Amniotic epithelial cell (primary cell): ENCODE measurements around the gene NADK.
"Not testable (repeated sequence)": the region's sequence is repeated elsewhere in the genome, so short reads cannot be mapped to it uniquely, and the experiment has no call there.

Experiments used
- DNase-seq: peaks from one replicate; pipeline ENCODE4 v3.0.0-alpha.2; 2010; ENCODE audit warnings: low read depth

The NADK gene

DNA sequence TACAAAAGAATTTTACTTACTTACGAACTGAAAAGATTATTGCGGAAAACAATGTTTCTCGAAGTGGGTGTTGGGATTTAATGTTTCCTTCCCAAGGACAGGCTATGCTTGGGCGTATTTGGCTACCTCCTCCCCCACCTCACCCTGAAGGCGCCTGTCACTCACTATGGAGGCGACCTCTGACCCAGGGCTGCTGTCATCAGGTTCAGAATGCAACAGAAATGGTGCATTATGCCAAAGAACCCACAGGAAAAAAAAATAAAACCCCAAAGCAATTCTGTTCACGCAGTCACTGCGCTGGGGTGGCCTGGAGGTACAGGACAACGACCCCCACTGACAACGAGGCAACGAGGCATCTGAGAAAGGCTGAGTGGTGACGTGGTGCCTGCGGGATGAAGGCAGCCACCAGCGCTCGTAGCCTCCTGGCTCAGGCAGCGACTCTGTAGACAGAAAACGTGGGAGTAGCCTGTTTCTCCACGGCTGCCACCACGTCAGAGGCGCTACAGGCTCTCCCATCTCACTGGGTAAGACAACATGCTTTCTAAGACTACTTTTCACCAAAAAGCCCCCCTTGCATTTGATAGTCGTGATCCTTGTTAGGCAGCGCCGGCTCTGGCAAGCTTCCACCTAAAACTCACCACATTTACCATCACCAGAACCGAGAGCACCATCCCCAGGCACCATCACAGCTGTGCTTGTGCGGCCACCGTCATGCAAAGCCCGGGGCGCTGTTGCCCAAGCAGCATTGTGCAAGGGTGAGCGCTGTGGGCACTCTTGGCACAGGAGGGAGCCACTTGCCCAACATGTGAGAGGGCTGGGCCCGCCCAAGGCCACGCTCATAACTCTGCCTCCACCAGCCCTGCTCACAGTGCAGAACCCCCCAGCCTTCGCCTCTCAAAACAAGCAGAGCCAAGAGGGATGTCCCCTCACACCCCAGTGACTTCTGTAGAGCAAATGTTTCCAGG lies 14.3 kb downstream of the NADK start:
- peak; percentile 70 for DNase-seq

DNA sequence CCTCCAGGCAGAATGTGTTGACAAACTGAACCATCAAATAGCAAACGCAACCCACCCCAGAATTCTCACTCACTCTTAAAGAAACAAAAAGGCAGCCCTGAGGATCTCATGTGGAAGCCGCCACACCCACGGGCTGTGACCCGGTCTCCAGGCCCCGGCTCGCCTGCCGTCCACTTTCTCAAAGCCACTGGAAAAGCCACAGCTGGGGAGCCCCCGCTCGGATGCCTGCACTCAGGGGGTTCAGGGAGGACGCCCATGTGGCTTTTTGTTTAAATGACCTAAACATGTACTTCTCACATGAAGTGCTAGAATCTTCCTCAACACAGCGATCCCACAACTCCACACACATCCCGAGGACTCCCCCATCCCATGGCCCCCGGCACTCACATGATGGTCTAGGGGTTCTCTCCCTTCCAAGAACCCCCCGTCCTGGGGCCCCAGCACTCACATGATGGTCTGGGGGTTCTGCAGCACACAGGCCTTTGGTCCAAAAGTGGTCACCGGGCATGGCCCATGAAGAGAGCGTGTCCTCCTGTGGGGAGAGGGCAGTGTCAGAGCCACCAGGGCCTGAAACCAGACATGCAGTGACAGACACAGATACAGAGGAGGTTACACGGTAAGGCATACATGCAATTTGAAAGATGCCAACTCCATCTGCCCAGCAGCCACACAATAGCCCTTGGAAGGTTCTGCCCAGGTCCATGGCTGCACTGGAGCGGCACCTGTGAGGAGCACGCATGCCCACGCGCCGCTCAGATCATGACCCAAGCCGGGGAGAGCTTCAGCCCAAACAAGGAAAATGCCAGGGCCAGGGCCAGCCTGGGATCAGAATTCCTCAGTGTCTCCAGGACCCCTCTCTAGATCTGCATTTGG lies 16.5 kb downstream of the NADK start:
- DNase-seq: no peak

DNA sequence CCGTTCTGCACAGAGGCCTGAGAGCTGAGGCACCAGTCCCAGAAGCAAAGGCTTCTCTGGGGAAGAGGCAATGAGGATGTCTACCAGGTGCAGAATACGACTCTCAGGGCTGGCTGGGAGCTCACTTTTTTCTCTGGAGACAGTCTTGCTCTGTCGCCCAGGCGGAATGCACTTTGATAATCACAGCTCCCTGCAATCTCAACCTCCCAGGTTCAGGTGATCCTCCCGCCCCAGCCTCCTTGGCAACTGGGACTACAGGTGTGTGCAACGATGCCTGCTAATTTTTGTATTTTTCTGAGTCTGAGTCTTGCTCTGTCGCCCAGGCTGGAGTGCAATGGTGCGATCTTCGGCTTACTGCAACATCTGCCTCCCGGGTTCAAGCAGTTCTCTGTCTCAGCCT lies 17.6 kb downstream of the NADK start:
- no peak for DNase-seq

DNA sequence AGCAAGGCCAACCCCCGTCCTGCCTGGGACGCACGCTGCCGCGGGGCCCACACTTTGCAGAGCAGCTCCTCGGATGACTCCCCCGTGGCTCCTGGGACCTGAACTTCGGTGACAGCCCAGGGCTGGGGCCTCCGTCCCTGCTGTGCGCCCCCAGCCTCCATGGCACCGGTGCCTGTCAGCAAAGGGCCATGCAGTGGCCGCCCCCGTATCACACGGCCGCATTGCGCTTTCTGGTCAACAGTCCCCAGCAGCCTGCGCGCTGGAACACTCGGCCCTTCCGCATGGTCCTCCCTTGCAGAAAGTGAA lies 18.0 kb downstream of the NADK start:
- no peak for DNase-seq

DNA sequence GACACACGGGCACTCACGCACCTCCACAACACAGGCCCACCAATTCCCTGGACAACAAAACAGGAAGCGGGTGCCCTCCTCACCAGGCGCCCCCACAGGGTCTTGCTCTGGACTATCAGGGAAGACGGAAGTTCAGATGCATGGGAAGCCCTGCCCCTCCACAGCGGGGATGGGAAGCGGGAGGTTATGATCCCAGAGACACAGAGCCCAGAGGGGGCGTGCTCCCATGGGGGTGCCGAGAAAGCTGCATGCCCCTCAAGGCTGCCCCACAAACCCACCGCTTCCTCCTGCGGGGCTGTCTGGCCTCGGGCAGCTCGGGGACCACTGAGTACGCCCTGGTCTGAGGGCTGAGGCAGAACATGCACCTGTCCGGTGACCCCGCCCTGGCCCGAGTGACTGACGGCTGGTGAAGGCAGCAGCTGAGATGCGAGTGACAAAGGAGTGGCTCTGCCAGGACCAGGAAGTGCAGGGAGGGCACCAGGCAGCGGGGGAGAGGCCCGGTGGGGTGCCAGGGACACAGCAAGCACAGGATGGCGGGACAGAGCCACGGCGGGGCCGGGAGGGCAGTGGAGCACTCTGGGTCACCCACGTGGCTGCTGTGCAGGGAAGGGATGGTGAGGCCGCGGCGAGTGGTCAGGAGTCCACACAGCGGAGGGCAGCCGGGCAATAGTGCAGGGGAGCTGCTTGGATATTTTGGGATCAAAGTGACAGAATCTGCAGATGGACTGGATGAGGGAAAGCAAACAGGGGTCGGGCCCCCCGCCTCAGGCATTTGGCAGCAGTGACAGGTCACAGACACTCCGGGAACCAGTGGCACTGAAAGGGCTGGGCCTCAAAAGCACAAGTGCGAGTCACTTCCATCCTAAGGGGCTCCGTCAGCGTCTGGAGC lies 18.6 kb downstream of the NADK start:
- no peak for DNase-seq

DNA sequence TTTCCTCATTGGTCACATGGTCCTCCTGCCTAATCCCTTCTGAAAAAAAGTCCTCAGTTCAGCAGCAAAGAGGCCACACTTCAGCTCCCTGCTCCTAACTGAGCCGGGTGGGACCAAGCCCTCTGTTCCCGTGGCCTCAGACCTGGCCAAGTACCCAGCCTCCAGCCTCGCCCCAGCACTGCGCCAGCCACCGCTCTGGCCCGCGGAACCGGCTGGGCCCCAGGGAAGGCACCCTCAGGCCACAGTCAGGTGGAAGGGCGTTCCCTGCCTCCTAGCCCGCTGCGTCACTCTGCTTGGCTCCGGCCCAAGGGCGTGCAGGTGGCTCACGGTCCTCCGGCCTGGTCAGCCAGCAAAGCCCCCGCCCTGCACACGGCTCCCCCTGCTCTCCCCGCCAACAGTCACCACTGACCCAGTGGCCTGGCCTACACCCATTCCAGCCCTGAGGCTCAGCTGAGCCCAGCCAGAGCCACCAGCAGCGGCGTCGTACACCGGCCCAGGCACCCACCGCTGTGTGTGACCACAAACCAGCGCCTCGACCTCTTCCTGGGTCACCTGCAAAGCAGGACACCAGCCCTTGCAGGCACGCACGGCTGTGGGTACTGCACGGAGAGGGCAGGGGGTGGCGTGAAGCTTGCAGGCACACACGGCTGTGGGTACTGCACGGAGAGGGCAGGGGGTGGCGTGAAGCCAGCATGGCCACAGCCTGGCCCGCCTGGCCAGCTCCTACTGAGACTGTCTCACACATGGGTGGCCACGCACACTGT lies 19.4 kb downstream of the NADK start:
- DNase-seq: no peak

DNA sequence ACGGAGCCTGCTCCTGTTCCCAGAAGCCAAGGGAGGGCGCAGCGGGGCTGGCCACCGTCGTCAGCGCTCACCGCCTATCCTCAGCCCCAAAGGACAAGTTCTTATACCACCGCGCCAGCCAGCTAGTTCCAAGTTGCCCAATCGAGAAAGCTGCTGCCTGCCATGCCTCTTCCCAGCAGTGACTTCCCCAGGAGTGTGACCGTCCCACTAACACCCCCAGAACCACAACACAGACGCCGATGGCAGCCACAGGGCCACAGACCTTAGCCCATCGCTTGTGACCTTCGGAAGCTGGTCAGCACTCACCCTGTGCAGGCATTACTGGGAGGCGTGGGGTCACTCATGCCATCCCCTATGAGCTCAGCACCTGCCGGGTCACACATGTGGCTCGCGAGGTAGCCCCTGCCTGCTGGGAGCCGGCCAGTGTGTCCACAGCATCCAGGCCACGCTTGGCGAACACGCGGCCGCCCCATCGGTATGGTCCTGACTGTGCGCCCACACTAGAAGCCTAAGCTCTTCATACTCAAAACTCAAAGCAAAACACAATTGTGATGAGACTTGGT lies 20.1 kb downstream of the NADK start:
- no peak for DNase-seq

DNA sequence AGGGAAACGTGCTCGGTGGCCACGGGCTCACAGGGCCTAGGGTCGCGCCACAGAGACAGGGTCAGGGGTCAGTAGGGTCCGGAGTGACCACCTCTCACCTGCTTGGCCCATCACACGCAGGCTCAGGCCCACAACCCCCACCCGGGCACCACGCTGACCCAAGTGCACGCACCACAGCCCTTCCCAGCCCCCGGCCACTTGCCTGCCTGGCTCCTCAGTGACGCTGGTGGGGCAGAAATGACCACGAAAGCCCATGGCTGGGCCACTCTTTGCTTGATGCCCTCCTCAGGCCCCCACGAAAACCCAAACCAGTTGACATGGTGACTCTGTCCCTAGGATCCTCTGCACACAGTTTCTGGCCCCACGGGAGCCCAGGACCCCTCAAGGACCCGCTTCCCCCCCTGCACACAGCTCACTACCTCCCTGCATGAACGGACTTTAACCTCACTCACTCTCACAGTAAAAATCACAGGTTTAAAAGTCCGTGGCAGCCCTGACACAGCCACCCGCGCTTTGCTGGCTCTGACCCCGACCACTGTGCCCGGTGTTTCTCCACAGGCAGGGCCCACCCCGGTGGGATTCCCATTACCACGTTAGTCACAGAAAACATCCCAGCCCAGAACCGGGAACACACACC lies 20.7 kb downstream of the NADK start:
- no peak for DNase-seq

DNA sequence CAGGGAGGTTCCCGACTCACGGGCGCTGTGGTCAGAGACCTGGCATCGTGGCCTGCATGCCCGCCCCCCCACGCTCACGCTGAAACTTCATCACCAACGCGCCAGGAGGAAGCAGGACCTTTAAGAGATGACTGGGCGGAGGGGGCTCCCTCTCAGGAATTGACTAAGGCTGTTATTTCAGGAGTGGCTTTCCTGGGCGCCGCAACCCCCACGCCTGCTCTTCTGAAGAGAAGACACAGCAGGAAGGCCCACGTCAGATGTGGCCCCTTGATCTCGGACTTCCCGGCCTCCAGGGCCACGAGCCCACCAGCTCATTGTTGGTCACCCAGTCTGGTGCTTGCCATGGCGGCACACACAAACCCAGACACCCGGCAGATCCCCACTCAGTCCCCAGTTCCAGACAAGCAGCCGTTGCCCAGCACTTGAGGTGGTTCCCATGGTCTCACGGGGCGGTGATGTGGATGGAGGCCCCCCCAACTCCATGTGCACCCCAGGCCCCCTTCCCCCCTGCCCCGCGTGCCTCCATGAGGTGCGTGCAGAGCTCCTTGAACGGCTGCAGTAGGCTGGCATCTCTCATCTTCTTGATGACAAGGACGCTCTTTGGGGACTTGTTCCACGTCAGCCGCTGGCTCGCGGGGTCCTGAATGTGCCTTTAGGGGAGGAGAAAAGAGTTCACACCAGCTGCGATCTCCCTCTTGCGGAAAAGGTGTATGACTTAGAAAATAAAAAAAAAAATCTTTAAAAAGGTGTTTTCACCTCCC lies 21.4 kb downstream of the NADK start:
- DNase-seq: no peak

DNA sequence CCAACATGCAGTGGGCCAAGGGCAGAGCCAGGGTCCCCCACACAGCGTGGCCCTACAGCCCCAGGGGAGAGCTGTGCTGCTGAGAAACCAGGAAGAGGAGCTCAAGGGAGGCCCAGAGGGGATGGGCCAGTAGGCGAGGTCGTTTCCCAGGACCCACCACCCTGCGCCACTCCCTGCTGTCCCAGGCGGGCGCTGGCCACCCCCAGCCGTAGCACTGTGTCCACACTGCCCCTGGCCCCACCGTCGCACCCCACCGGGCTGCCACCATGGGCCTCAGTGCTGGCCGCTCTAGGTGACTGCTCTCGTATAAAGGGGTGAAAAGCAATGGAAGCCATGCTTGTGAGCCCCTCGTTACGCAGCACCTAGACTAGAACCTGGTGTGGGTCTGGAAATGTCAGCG lies 22.4 kb downstream of the NADK start:
- DNase-seq: no peak

DNA sequence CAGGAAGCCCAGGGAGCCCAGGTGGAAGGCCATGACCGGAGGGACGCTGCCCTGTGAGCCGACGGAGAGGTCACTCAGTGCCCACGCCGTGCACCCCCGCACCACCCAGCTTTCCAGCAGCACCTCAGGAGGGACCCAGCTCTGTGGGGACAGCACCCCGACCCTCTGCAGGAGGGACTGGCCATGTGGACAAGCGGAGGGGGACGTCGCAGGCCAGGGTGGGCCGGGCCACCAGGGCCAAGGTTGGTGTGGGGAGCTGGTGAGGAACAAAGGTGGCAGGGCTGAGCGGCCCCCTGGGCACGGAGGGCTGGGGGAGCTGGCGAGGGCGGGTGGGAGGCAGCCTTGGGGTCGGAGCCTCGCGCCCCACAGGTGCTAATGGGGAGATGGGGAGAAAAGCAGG lies 22.8 kb downstream of the NADK start:
- no peak for DNase-seq

DNA sequence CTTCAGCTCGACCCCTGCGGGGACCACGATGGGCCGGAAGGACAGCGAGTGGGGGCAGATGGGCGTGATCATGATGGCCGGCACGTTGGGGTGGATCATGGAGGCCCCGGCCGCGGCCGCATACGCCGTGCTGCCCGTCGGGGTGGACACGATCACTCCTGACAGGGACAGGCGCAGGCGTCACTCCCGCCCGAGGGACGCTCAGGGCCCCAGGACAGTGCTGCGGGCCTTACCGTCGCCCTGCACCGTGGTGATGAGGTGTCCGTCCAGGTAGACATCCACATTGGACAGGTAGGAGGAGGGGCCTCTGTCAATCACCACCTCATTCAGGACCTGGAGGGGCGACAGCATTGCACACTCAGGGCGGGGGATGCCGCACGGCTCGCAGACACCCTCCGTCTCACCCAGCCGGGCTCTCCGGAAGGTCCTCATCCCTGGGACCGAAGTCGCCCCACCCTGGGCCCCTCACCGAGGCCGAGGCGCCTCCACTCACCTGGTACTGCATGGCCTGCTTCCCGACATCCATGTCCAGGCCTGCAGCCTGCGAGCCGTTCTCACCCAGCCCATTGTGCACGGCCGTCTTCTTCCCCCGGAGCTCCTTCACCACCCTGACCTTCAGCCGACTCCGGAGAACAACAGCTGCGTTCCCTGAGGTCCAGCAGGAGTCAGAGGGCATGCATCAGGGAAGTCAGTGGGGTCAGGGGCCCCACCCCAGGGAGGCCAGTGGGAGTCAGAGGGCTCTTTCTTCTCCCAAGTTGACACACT lies 24.0 kb downstream of the NADK start:
- no peak for DNase-seq

DNA sequence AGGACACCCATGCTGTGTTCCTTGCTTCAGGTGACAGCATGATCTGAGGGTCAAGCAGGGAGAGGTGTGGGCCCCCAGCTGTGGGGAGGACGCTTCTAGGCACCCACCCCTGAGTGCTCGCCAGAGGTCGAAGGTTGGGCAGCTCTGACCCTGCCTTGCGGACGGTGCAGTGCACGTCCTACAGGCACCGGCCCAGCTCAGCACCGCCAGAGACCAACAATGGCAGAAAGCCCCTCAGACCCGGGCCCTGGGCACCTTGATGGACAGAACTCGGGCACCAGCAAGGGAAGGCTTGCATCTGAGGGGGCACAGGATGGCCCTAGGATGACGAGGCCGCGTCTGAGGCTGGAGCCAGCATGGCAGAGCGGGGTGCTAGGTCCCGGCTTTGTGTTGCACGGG lies 24.7 kb downstream of the NADK start:
- DNase-seq: no peak

DNA sequence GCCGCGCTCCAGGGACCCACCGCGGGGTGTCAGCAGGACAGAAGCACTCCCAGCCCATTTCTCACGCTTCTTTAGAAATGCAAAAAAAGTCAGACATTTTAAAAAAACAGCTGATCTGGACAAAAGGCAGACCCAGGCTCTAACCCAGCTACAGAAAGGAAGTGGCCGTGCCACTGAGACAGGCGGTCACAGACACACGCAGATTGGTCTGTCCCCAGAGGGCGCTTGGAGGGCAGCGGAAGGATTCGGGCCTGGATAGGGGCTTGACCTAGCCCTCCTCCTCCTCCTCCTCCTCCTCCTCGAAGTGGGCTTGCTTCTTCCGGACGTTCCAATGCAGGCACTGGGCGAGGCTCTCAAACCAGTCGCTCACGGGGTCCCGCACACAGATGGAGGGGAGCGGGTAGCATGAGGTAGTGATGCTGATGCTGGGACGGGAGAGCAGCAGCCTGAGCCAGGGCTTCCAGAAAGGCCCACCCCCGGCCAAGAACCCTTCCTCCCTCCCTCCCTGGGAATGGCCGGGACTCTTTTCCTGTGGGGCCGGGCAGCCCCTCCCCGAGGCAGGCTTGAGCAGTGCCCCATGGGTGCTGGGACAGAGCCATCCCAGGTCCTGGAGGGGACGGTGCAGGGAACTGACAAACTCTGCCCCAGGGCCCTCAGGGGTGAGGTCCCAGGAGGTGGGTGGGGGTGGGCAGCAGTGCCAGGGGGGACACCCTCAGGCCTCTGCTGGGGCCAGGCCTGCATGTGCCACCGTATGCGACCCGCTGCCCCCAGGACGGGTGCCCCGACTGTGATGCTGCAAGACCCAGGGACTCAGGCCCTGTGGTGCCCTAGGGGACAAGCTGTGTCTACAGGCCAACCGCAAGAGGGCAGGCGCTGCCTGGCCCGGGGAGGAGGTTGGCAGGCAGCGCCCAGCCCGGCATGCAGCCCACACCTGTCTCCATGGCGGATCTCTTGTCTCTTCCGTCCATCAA lies 25.3 kb downstream of the NADK start:
- DNase-seq: no peak

DNA sequence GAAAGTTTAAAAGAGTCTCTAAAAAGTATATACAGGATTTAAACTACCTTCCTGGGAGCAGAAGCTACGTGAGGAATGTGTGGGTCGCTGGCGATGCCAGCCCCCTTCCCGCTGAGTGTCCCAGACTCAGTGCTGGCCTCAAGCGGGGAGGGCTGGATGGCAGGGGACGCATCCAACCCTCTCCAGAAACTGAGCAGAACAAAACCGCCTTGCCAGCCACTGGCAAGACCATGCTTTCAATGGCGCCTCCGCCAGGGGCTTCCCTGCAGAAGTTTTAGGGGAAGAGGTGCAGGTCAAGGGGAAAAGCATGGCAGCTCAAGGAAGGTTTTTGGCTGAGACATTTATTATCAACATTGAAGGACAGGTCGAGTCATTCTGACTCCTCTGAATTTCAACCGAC lies 26.1 kb downstream of the NADK start:
- DNase-seq: no peak

DNA sequence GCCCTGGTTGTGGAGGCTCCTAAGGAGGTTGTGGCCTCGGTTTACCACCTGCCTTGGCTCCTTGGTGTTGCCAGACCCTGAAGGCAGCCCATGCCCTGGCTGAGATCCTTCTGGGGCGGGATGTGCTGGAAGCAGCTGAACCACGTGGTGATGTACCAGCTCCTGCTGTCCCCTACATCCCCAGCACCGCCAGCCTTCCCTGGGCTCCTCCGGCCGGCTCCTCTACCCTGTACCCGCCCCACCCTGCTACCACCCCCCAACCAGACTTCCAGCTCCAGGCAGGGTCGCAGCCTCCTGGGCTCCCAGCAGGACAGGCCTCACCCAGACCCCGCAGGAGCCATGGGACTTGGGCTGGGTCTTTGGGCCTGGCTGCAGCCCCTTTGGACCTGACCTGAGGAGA lies 28.3 kb downstream of the NADK start:
- not testable (repeated sequence) for DNase-seq

DNA sequence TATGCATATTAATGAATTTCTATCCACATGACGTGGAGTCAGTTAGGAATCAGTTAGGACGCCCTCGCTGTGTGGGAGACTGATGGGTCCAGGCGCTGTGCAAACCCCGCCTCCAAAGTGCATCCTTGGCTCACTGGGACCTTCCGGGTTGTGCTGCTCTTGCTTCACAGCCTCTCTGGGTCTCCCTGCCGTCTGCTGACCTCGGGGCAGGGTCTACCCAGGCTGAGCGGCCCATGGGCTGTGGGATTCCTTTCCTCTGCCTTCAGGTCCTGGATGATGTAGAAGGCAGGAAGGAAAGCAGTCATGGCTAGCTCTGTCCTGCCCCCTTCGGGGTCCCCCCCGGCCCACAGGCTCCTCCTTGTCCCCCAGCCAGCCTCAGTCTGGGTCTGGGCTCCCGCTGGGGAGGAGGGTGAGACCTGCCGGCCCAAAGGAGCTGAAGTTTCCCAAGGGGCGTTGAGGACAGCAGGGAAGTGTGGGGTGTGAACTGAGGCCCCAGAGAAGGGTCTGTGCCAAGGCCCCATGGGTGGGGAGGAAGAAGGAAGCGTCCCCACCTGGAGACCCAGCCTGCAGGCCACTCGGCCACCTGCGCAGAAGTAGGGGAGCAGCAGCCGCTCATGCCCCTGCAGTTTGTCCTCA lies 29.5 kb downstream of the NADK start:
- DNase-seq: peak; percentile 48

DNA sequence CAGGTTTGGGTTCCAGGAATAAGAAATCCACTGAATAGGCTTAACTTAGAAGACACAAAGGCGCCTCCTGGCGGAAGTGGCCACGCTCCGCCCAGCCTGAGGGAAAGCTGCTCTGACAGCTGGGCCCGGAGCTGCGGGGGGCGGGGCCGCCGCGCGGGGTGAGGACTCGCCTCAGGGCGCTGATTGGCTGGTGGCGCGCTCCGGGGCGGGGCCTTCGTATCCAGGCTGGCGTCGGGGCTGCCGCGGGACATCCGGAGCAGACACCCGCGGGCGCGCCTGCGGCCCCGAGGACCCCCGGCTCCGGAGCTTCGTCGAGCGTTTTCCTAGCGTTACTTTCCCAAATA lies 31.7 kb downstream of the NADK start:
- not testable (repeated sequence) for DNase-seq
